Glomerular visceral epithelial cell (primary cell): ENCODE results near the gene ESYT3.
"Not testable (repeated sequence)": the region's sequence is repeated elsewhere in the genome, so short reads cannot be mapped to it uniquely, and the experiment has no call there.

Source experiments
- DNase-seq: peaks from one replicate; pipeline ENCODE4 v3.0.0-alpha.2; 2016; ENCODE audit errors: extremely low spot score

The ESYT3 gene

DNA sequence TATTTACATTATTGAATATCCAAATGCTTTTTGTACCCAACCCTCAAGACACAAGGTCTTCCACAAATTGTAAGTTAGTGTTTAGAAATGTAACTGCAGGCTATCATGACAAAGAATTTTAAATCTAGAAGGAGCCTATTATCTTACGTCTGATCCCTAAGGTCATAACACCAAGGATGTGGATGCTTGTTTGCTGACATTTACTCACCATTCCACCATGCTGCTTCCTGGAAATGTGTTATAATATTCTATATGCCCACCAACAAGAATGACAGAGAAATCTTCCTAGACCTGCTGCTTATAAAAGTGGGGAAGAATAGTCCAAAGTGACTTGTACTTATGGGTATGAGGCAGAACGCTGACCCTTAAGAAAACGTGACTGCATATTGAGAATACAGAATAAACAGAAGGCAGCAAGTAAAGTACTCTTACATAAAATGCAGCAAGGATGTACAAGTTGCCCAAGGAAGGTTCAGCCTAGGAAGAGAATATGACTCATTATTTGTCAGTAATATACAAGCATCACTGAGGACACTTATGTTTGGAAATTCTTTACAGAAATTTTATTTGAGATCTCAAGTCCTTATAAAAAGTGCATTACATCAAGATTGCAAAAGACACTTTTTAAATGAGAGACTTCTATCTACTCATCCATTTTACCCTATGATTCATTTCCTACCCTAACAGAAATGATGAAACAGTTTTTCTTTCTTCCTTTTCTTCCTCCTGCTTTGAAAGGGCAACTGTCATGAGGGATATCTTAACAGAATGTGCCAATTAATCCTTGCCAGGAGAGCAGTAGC is 59.6 kb downstream of the ESYT3 start:
- no peak for DNase-seq

DNA sequence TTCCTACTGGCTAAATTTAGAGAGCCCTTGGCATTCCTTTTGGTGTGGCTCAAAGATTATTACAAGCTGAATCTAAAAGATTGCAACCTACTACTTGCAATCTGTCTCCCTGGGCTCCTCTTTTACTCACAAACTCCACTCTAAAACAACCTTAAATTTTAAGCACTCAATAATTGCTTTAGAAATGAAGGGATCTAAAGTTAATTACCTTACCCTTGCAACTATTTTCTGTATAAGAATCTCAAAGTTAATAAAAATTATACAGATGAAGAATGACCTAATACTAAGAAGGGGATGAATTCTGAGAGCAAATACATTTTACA is 60.2 kb downstream of the ESYT3 start:
- no peak for DNase-seq

DNA sequence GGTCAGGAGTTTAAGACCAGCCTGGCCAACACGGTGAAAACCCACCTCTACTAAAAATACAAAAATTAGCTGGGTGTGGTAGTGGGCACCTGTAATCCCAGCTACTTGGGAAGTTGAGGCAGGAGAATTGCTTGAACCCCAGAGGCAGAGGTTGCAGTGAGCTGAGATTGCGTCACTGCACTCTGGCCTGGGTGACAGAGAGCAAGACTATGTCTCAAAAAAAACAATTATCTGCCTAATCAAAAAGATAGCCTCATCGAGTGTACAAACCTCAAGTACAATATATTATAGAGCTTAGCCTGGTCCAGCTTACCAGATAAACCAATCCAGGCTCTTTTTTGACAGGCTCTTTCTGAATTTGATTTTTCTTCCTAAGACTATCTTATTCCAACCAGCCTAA is 61.2 kb downstream of the ESYT3 start:
- DNase-seq = not testable (repeated sequence)

DNA sequence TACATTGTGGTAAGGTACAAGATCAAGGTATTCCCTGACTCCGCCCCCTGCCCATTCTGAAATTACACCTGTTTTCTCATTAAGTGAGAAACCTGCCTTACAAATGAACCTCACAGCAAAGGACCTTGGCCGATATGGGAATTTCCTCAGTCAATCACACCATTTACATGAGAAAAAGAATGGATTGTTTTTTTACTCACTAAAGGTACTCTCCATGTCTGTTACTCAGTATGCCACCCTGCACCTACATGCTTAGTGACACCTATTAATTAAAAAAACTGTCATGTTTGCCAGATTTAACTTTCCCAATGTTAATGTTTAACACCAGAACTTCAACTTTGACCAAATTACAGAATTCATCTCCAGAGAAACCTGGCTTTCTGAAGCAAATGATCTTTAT is 62.0 kb downstream of the ESYT3 start:
- no peak for DNase-seq

DNA sequence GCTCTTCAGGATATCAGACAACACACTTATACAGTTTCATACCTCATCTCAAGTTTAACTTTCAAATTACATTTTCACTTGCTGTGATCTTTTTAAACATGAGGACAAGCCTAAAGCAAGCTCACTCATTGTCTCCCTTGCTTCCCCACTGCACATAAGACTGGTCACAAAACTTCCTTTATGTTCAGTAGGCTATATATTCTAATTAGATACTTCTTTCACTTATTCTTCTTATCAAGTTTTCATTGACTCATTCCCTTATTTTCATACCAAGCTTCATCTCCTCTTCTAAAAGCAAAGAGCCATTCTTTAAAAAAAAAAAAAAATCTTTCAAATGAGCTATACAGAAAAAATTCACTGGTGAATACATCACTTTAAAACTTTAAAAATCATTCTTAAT is 62.6 kb downstream of the ESYT3 start:
- DNase-seq = no peak

DNA sequence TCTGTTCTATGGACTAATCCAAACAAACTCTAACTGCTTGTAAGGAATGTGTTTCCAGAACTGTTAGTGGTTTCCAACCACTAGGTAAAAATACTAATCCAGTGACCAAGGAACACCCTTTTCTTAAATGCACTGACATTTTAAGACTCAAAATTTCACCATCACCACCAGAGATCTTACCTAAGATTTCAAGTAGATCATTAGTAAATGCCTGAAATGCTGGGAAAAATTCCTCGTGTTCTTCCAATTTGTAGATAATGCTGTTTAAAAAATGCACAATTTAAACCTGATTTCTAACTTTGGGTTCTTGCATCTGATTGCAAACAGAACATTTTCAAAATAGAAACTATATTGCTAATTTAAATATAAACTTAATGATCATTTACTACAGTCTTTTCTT is 63.4 kb downstream of the ESYT3 start:
- DNase-seq = no peak

DNA sequence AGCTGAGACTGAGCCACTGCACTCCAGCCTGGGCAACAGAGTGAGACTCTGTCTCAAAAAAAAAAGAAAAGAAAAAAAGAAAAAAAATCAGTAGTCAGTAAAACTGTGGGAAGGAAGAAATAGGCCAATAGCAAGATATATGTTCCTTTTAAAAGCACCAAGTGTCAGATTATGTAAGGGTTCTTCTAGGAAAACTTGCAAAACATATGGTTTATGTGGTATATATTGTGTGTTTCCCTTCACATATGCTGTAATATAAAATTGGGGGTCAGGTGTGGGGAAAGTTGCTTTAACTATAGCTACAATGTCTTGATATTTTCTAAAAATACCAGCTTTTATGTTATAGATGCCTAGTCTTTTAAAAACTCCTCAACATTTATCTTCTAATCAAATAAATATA is 64.6 kb downstream of the ESYT3 start:
- no peak for DNase-seq

DNA sequence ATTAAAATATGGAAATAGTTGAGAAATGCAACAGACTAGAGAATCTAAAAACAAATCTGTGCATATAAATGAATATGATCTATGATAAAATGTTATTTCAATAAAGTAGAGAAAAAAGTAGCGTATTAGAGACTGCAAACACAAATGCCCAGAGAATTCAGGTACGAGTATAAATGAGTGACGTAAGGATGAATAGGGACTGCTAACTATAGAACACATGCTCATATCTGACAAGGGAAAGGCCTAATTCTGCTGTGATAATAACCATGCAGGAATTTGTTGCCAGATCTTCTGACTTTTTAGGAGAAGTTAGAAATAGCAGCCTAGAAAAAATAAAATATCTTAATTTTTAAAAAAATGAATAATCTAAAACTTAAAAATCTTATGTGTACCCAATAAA is 73.1 kb downstream of the ESYT3 start:
- no peak for DNase-seq

DNA sequence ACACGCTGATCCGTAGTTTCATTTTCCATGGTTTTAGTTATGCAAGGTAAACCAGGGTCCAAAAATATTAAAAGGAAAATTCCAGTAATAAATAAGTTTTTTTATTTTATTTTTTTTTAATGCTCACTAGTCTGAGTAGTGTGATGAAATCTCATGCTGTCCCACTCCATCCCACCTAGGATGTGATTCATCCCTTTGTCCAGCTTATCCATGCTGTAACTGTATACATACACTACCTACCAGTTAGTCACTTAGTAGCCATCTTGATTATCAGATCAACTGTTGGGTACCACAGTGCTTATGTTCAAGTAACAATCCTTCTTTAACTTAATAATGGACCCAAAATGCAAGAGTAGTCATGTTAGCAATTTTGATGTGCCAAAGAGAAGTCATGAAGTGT is 75.2 kb downstream of the ESYT3 start:
- no peak for DNase-seq

DNA sequence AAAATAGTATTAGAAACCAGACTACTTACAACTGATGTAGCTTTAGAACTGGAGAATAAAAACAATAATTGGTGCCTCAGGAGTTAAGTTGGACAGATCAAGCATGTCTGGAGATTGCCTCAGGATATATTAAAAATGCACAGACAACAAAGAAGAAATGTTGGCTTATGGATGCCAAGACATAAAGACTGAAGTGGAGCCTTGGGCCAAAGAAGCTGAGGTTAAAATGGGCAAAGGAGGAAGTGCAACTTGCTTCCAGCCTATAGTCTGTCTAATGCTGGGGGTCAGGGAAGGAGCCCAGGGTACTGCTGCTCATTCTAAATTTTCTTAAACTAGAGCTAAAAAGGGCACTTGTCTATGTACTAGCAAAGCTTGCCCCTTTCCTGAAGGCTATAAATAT is 77.5 kb downstream of the ESYT3 start:
- no peak for DNase-seq

DNA sequence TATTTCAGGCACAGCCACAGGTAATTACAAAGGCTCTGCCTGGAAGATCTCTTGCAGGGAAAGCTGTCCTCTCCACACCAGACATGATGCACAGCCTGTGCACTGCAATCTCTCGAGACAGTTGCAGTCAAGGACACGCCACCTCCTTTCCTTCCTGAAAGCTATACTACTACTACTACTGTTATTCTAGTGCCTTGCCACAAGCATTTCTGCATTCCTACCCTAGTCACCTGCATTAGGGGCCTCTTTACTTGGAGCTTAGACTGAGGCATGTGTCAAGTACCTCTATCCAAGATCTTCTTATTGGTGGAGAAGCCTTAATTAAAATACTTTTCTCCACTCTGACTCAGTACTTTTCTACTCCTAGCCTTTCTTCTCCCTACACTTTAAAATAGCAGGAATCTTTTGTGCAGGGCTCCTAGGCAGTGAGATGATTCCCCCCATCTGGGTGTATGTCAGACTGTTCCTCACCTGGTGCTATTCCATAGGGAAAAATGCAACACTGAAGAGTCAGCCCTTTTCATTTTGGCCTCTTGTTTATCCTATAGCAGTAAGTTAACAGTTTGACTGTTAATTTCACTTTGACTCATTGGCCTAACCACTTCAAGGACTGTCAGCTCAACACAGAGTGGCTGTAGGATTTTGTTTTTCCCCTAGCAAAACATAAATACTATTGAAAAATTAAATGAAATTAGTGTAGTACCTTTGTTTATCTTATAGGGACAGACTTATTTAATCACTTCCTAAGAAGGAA is 78.9 kb downstream of the ESYT3 start:
- no peak for DNase-seq

DNA sequence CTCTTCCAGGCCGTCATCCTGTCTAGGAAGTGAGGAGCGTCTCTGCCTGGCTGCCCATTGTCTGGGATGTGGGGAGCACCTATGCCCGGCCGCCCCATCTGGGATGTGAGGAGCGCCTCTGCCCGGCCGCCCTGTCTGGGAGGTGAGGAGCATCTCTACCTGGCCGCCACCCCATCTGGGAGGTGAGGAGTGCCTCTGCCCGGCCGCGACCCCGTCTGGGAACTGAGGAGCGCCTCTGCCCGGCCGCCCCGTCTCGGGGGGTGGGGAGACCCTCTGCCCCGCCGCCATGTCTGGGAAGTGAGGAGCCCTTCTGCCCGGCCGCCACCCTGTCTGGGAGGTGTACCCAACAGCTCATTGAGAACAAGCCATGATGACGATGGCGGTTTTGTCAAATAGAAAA is 87.0 kb downstream of the ESYT3 start:
- not testable (repeated sequence) for DNase-seq
